Measurements from ENCODE around the gene ZDHHC3. TPM values are rescaled to one million over a fixed set of nuclear protein-coding genes. Genes with fewer than 3 reads are reported as not detected.

The ZDHHC3 gene
- total and polyA plus RNA-seq, 2 experiments from 2014 or later = 43.8 to 50.2 TPM

GRCh38 chr3:45002720-45003119 is 26.7 kb upstream of the ZDHHC3 start:
- peaks cover 30% of the 10 kb centered on the region for H3K36me3 ChIP-seq
- no peak overlapping the region for H3K27ac ChIP-seq
- TF ChIP-seq CTCF (IDR thresholded peaks at IDR 0.05; ENCODE audit: low read depth, low read length) = no peak
- no peaks in the 10 kb centered on the region for H3K27me3 ChIP-seq
- H3K4me1 ChIP-seq (ENCODE audit: low read depth) = no peaks in the 10 kb centered on the region
- no peak overlapping the region for H3K4me3 ChIP-seq
- no peaks in the 10 kb centered on the region for H3K9me3 ChIP-seq (ENCODE audit: low read depth)
- DNase-seq (ENCODE audit: low read depth in 1 of 2, low spot score in 1 of 2) = no peak

GRCh38 chr3:45002139-45002660 is 26.2 kb upstream of the ZDHHC3 start:
- DNase-seq (ENCODE audit: low read depth in 1 of 2, low spot score in 1 of 2) = no peak
- no peak overlapping the region for H3K4me3 ChIP-seq
- TF ChIP-seq CTCF (IDR thresholded peaks at IDR 0.05; ENCODE audit: low read depth, low read length) = no peak
- no peak overlapping the region for H3K27ac ChIP-seq
- no peaks in the 10 kb centered on the region for H3K9me3 ChIP-seq (ENCODE audit: low read depth)
- H3K27me3 ChIP-seq = no peaks in the 10 kb centered on the region
- peaks cover 33% of the 10 kb centered on the region for H3K36me3 ChIP-seq
- H3K4me1 ChIP-seq (ENCODE audit: low read depth) = no peaks in the 10 kb centered on the region

- Histone ChIP-seq H3K36me3 (peaks cover 38% of the 10 kb centered on the region), H3K27ac (no peak overlapping the region), H3K4me1 (ENCODE audit: low read depth) (no peaks in the 10 kb centered on the region), H3K27me3 (no peaks in the 10 kb centered on the region), H3K4me3 (no peak overlapping the region), H3K9me3 (ENCODE audit: low read depth) (no peaks in the 10 kb centered on the region)
- DNase-seq (ENCODE audit: low read depth in 1 of 2, low spot score in 1 of 2) = no peak
- no peak for TF ChIP-seq CTCF (IDR thresholded peaks at IDR 0.05; ENCODE audit: low read depth, low read length)
Measured at GRCh38 chr3:45001738-45002137, 25.8 kb upstream of the ZDHHC3 start.

GRCh38 chr3:45000823-45001222 is 24.8 kb upstream of the ZDHHC3 start:
- DNase-seq (ENCODE audit: low read depth in 1 of 2, low spot score in 1 of 2) = no peak
- Histone ChIP-seq H3K4me3 (no peak overlapping the region), H3K36me3 (peaks cover 44% of the 10 kb centered on the region), H3K4me1 (ENCODE audit: low read depth) (no peaks in the 10 kb centered on the region), H3K27me3 (no peaks in the 10 kb centered on the region), H3K9me3 (ENCODE audit: low read depth) (no peaks in the 10 kb centered on the region), H3K27ac (no peak overlapping the region)
- no peak for TF ChIP-seq CTCF (IDR thresholded peaks at IDR 0.05; ENCODE audit: low read depth, low read length)

GRCh38 chr3:44999782-45000181 is 23.8 kb upstream of the ZDHHC3 start:
- no peak for TF ChIP-seq CTCF (IDR thresholded peaks at IDR 0.05; ENCODE audit: low read depth, low read length)
- Histone ChIP-seq H3K36me3 (peaks cover 40% of the 10 kb centered on the region), H3K27ac (no peak overlapping the region), H3K4me1 (ENCODE audit: low read depth) (no peaks in the 10 kb centered on the region), H3K4me3 (no peak overlapping the region), H3K9me3 (ENCODE audit: low read depth) (no peaks in the 10 kb centered on the region), H3K27me3 (no peaks in the 10 kb centered on the region)
- DNase-seq (ENCODE audit: low read depth in 1 of 2, low spot score in 1 of 2) = no peak

GRCh38 chr3:44996556-44996969 is 20.6 kb upstream of the ZDHHC3 start:
- Histone ChIP-seq H3K9me3 (ENCODE audit: low read depth) (no peaks in the 10 kb centered on the region), H3K4me3 (no peak overlapping the region), H3K36me3 (peaks cover 31% of the 10 kb centered on the region), H3K27ac (no peak overlapping the region), H3K4me1 (ENCODE audit: low read depth) (no peaks in the 10 kb centered on the region), H3K27me3 (no peaks in the 10 kb centered on the region)
- no peak for TF ChIP-seq CTCF (IDR thresholded peaks at IDR 0.05; ENCODE audit: low read depth, low read length)
- no peak for DNase-seq (ENCODE audit: low read depth in 1 of 2, low spot score in 1 of 2)

Data from cardiac muscle cell (in vitro differentiated cells and primary cell).